H9 (cell line): Measurements from ENCODE around the gene CCDC85B. TPM values are rescaled to one million over a fixed set of nuclear protein-coding genes. Genes with fewer than 3 reads are reported as not detected.

Experiments used
- DNase-seq: peaks from one replicate; pipeline ENCODE4 v3.0.0-alpha.2; 2017
- H2AFZ ChIP-seq: one replicate; pipeline ENCODE4 v1.6.1; 2013; ENCODE audit warnings: mild to moderate bottlenecking, low read length, control low read depth, moderate library complexity
- H2AK5ac ChIP-seq: 2 replicates; pipeline ENCODE4 v1.6.1; 2013; ENCODE audit warnings: low read length, control low read depth, mixed read lengths; ENCODE audit not compliant: insufficient read length
- H2BK120ac ChIP-seq: one replicate; pipeline ENCODE4 v1.6.1; 2013; ENCODE audit warnings: low read depth, mild to moderate bottlenecking, low read length, control low read depth, inconsistent platforms; ENCODE audit not compliant: poor library complexity, severe bottlenecking
- H2BK12ac ChIP-seq: 2 replicates; pipeline ENCODE4 v1.6.1; 2013; ENCODE audit warnings: low read length, control low read depth, mixed read lengths, low read depth; ENCODE audit not compliant: insufficient read length
- H2BK15ac ChIP-seq: 2 replicates; pipeline ENCODE4 v1.6.1; 2013; ENCODE audit warnings: low read depth, low read length, control low read depth
- H2BK20ac ChIP-seq: one replicate; pipeline ENCODE4 v1.6.1; 2013; ENCODE audit warnings: low read depth, mild to moderate bottlenecking, low read length, control low read depth, inconsistent platforms; ENCODE audit not compliant: poor library complexity, severe bottlenecking
- H2BK5ac ChIP-seq: 2 replicates; pipeline ENCODE4 v1.6.1; 2013; ENCODE audit warnings: low read length, control low read depth, mixed read lengths; ENCODE audit not compliant: insufficient read length
- H3K14ac ChIP-seq: 2 replicates; pipeline ENCODE4 v1.6.1; 2013; ENCODE audit warnings: low read length, control low read depth; ENCODE audit not compliant: insufficient read depth
- H3K18ac ChIP-seq: 2 replicates; pipeline ENCODE4 v1.6.1; 2013; ENCODE audit warnings: low read depth, mild to moderate bottlenecking, mixed read lengths, low read length, control low read depth; ENCODE audit not compliant: insufficient read length
- H3K23ac ChIP-seq: 2 replicates; pipeline ENCODE4 v1.6.1; 2013; ENCODE audit warnings: low read length, control low read depth, mixed read lengths, low read depth; ENCODE audit not compliant: insufficient read length
- H3K23me2 ChIP-seq: 2 replicates; pipeline ENCODE4 v1.6.1; 2013; ENCODE audit warnings: low read depth, mild to moderate bottlenecking, mixed read lengths, low read length, control low read depth; ENCODE audit not compliant: insufficient read length, poor library complexity, severe bottlenecking
- H3K27ac ChIP-seq: 2 replicates; pipeline ENCODE4 v1.5.1; 2013; ENCODE audit warnings: low read length, control low read depth, mixed read lengths, low read depth; ENCODE audit not compliant: insufficient read length
- H3K27me3 ChIP-seq: 2 replicates; pipeline ENCODE4 v1.6.1; 2013; ENCODE audit warnings: low read length, control low read depth, inconsistent platforms; ENCODE audit not compliant: insufficient read depth
- H3K4ac ChIP-seq: 2 replicates; pipeline ENCODE4 v1.6.1; 2013; ENCODE audit warnings: low read depth, mild to moderate bottlenecking, control low read depth, inconsistent platforms, low read length, moderate library complexity
- H3K4me1 ChIP-seq: 2 replicates; pipeline ENCODE4 v1.6.1; 2013; ENCODE audit warnings: low read length, control low read depth, inconsistent platforms; ENCODE audit not compliant: insufficient read depth
- H3K4me2 ChIP-seq: 2 replicates; pipeline ENCODE4 v1.6.1; 2013; ENCODE audit warnings: low read length, control low read depth, mixed read lengths; ENCODE audit not compliant: insufficient read length, insufficient read depth
- H3K56ac ChIP-seq: 2 replicates; pipeline ENCODE4 v1.6.1; 2013; ENCODE audit warnings: low read depth, mild to moderate bottlenecking, mixed read lengths, low read length, control low read depth; ENCODE audit not compliant: insufficient read length
- H3K79me1 ChIP-seq: 2 replicates; pipeline ENCODE4 v1.6.1; 2013; ENCODE audit warnings: low read depth, mild to moderate bottlenecking, moderate library complexity, low read length, control low read depth, inconsistent platforms; ENCODE audit not compliant: insufficient read depth, poor library complexity, severe bottlenecking
- H3K79me2 ChIP-seq: 2 replicates; pipeline ENCODE4 v1.6.1; 2013; ENCODE audit warnings: low read length, control low read depth, inconsistent platforms; ENCODE audit not compliant: insufficient read depth
- H3K9ac ChIP-seq: 2 replicates; pipeline ENCODE4 v1.6.1; 2013; ENCODE audit warnings: low read length, control low read depth, mixed read lengths; ENCODE audit not compliant: insufficient read length; ENCODE audit errors: extremely low read depth
- H3K9me3 ChIP-seq: one replicate; pipeline ENCODE4 v1.6.1; 2013; ENCODE audit warnings: low read depth, low read length, inconsistent platforms; ENCODE audit not compliant: control insufficient read depth
- H3T11ph ChIP-seq: one replicate; pipeline ENCODE4 v1.6.1; 2013; ENCODE audit warnings: mild to moderate bottlenecking, low read length, control low read depth, inconsistent platforms
- H4K20me1 ChIP-seq: one replicate; pipeline ENCODE4 v1.6.1; 2013; ENCODE audit not compliant: control insufficient read depth, insufficient read length, insufficient read depth
- H4K5ac ChIP-seq: 2 replicates; pipeline ENCODE4 v1.6.1; 2013; ENCODE audit warnings: low read depth, mild to moderate bottlenecking, mixed read lengths, low read length, control low read depth; ENCODE audit not compliant: insufficient read length
- H4K8ac ChIP-seq: replicated peaks from 2 replicates; pipeline ENCODE4 v1.6.1; 2013; ENCODE audit warnings: low read length, control low read depth, mixed read lengths, low read depth; ENCODE audit not compliant: insufficient read length
- H4K91ac ChIP-seq: 2 replicates; pipeline ENCODE4 v1.6.1; 2013; ENCODE audit warnings: low read depth, mild to moderate bottlenecking, moderate library complexity, mixed read lengths, low read length, control low read depth; ENCODE audit not compliant: insufficient read length
- H3K27ac Mint-ChIP-seq, 3 experiments: 2 replicates in 2 of 3; 3 replicates in 1 of 3; pipeline ENCODE4 v1.8.0; 2020 to 2021; ENCODE audit warnings: mixed read lengths in 3 of 3, mild to moderate bottlenecking in 1 of 3, moderate library complexity in 1 of 3
- H3K27me3 Mint-ChIP-seq: 2 replicates; pipeline ENCODE4 v1.8.0; 2021; ENCODE audit warnings: low read depth, mild to moderate bottlenecking, moderate library complexity, mixed read lengths
- H3K36me3 Mint-ChIP-seq, 3 experiments: 2 replicates in 2 of 3; 3 replicates in 1 of 3; pipeline ENCODE4 v1.8.0; 2020 to 2021; ENCODE audit warnings: low read depth in 3 of 3, mixed read lengths in 3 of 3; ENCODE audit not compliant: insufficient read depth in 1 of 3
- H3K4me1 Mint-ChIP-seq, 2 experiments: 2 replicates each; pipeline ENCODE4 v1.8.0; 2020; ENCODE audit warnings: mixed read lengths in 2 of 2
- H3K4me3 Mint-ChIP-seq, 2 experiments: 2 replicates in 1 of 2; 3 replicates in 1 of 2; pipeline ENCODE4 v1.8.0; 2020 to 2021; ENCODE audit warnings: mild to moderate bottlenecking in 2 of 2, mixed read lengths in 2 of 2, moderate library complexity in 1 of 2
- H3K9me3 Mint-ChIP-seq, 2 experiments: 2 replicates in 1 of 2; 3 replicates in 1 of 2; pipeline ENCODE4 v1.8.0; 2020; ENCODE audit warnings: mild to moderate bottlenecking in 2 of 2, mixed read lengths in 2 of 2, moderate library complexity in 1 of 2
- CTCF ChIP-seq: fragments of 200-600 bp; sonication (generic); conservative IDR thresholded peaks from 3 replicates; pipeline ENCODE4 v1.8.0; 2021; ENCODE audit warnings: antibody characterized with exemption, mild to moderate bottlenecking
- WGBS: extraction: QIAGEN DNeasy Blood & Tissue Kit; methylation state at CpG from one replicate; pipeline ENCODE4 v1.1.7; 2013; ENCODE audit warnings: missing lambda C conversion rate, low lambda C conversion rate, mixed read lengths; ENCODE audit not compliant: insufficient read length; ENCODE audit errors: extremely low coverage; 5-methylcytosine and 5-hydroxymethylcytosine counted together
- total RNA-seq: library from RNA; stranded (reverse); gene quantifications from 2 replicates; pipeline ENCODE4 v1.2.1, GENCODE V29; 2021

Gene CCDC85B
- total RNA-seq, 1 experiment from 2014 or later = 23.3 TPM

GRCh38 chr11:65916391-65916790, 25.9 kb downstream of the CCDC85B start:
- H2AFZ ChIP-seq = no peak overlapping the region
- no peaks in the 10 kb centered on the region for H3K79me2 ChIP-seq
- no peak overlapping the region for H3K23ac ChIP-seq
- no peaks in the 10 kb centered on the region for H4K20me1 ChIP-seq
- H3K4me2 ChIP-seq = no peak overlapping the region
- no peak overlapping the region for H4K91ac ChIP-seq
- H2BK20ac ChIP-seq = no peak overlapping the region
- Mint-ChIP-seq H3K9me3 (no peaks in the 10 kb centered on the region; a peak in 1 of 5 replicates), H3K27ac (no peak overlapping the region), H3K4me1 (peaks cover 24 to 34% of the 10 kb centered on the region in 2 experiments), H3K4me3 (peak overlapping the region; percentile 83 to 89; a peak in 2 of 5 replicates), H3K36me3 (peaks cover 0 to 7% (median 5%) of the 10 kb centered on the region in 3 experiments; a peak in 5 of 7 replicates), H3K27me3 (peaks cover 7% of the 10 kb centered on the region)
- no peaks in the 10 kb centered on the region for H3K27me3 ChIP-seq
- H3K4ac ChIP-seq = no peak overlapping the region
- no peak overlapping the region for H4K8ac ChIP-seq
- H4K5ac ChIP-seq = no peak overlapping the region
- H3K56ac ChIP-seq = no peak overlapping the region
- WGBS = no CpG with 5 or more reads among the region's 7 CpGs
- no peaks in the 10 kb centered on the region; the same call in 1 of the 2 replicates for H3K4me1 ChIP-seq
- no peak overlapping the region for H3K18ac ChIP-seq
- H2BK15ac ChIP-seq = no peak overlapping the region
- DNase-seq = no peak
- TF ChIP-seq CTCF = no peak
- no peak overlapping the region for H2BK12ac ChIP-seq
- peaks cover 11% of the 10 kb centered on the region for H3K23me2 ChIP-seq
- no peak overlapping the region for H2BK5ac ChIP-seq
- H2AK5ac ChIP-seq = no peak overlapping the region
- no peak overlapping the region for H3K14ac ChIP-seq
- H3T11ph ChIP-seq = no peak overlapping the region
- H2BK120ac ChIP-seq = no peak overlapping the region
- no peaks in the 10 kb centered on the region for H3K79me1 ChIP-seq
- no peak overlapping the region for H3K27ac ChIP-seq
- no peaks in the 10 kb centered on the region for H3K9me3 ChIP-seq
- no peak overlapping the region for H3K9ac ChIP-seq
